Embryonic facial prominence (tissue), 1 donor: ENCODE results near the gene RAB35.

Experiments used
- DNase-seq: peaks from one replicate; pipeline ENCODE4 v3.0.0-alpha.2; 2016; ENCODE audit errors: extremely low spot score

RAB35 gene

GRCh38 chr12:120086801-120087621 is 29.5 kb downstream of the RAB35 start:
- DNase-seq: peak; percentile 94

GRCh38 chr12:120085920-120086645 is 30.5 kb downstream of the RAB35 start:
- no peak for DNase-seq

GRCh38 chr12:120081641-120082040 is 34.9 kb downstream of the RAB35 start:
- DNase-seq: no peak

- no peak for DNase-seq
Observed at GRCh38 chr12:120079411-120080400, 36.8 kb downstream of the RAB35 start.

GRCh38 chr12:120078868-120079267 is 37.7 kb downstream of the RAB35 start:
- no peak for DNase-seq

GRCh38 chr12:120077260-120077659 is 39.3 kb downstream of the RAB35 start:
- no peak for DNase-seq

GRCh38 chr12:120076651-120077050 is 39.9 kb downstream of the RAB35 start:
- no peak for DNase-seq

- no peak for DNase-seq
Observed at GRCh38 chr12:120075034-120075616, 41.4 kb downstream of the RAB35 start.

- DNase-seq: no peak
Observed at GRCh38 chr12:120072472-120073249, 43.9 kb downstream of the RAB35 start.

- no peak for DNase-seq
Observed at GRCh38 chr12:120071493-120072020, 45.0 kb downstream of the RAB35 start.

GRCh38 chr12:120069278-120069677 is 47.3 kb downstream of the RAB35 start:
- no peak for DNase-seq

- no peak for DNase-seq
Observed at GRCh38 chr12:120067901-120068300, 48.7 kb downstream of the RAB35 start.

GRCh38 chr12:120067084-120067869 is 49.3 kb downstream of the RAB35 start:
- DNase-seq: no peak

- no peak for DNase-seq
Observed at GRCh38 chr12:120066341-120066740, 50.2 kb downstream of the RAB35 start.

GRCh38 chr12:120065472-120065871 is 51.1 kb downstream of the RAB35 start:
- DNase-seq: no peak

GRCh38 chr12:120064054-120064940 is 52.3 kb downstream of the RAB35 start:
- no peak for DNase-seq

- no peak for DNase-seq
Observed at GRCh38 chr12:120062976-120063579, 53.5 kb downstream of the RAB35 start.

GRCh38 chr12:120061575-120062214 is 54.9 kb downstream of the RAB35 start:
- no peak for DNase-seq
